Right forelimb (tissue), 1 donor: ENCODE data around the gene RPA3.

ENCODE experiments used
- DNase-seq: peaks from one replicate; pipeline ENCODE4 v3.0.0-alpha.2; 2018

Gene RPA3

DNA sequence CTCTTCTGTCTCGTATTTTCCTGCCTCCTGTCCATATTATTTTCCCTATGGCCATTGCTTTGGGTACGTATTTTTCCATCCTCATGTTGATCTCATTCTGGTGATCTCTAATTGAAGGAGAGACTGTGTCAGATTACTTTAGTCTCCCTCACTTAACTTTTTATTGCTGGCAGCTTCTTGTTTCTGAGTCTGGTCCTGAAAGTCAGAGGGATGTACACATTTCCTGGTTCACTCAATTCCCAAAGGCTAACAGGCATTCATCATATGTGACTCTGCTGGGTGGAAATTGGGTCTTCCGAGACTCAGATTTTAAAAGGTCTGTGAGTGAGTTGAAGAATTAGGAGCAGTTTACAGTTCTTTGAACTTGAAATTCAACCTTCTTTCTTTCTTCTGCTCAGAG lies 66.9 kb downstream of the RPA3 start:
- no peak for DNase-seq

DNA sequence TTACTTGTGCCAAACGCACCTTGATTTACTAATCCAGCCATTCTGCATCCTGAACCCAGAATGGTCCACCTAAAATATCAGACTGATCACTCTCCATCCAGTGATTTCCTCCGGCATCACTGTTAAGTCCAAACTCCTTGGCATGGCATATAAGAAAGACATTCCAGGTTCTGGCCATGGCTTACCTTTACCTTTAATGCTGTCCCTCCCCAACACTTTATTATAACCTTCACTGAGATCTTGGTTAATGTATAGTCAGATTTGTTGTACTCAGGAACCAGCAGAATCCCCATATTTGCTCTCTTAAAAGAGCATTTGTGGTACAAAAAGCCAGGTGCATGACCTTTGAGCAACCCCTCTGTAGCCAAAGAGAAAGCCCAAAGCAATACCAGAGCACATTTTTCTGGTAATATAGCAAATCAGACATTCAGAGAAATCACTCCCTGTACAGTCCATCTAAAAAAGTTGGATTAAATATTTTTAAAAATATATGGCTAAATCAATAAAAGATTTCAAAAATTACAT lies 67.7 kb downstream of the RPA3 start:
- DNase-seq, result no peak

DNA sequence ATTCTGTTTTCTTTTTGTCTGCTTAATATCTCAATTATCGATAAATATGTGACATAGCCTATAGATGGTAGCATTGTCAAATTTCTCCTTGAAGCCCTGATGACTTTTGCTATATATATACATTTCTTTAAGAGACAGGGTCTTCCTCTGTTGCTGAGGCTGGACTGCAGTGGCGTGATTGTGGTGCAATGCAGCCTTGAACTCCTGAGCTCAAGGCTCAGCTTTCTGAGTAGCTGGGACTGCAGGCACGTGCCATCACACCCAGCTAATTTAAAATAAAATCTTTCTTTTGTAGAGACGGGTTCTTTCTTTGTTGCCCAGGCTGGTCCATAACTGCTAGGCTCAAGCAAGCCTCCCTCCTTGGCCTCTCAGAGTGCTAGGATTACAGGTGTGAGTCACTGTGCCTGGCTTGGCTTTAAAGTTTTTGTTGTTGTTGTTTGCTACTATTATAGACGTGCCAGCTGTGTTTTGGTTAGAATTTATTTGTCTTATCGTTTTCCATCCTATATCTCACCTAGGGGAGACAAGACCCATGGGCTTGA lies 70.8 kb downstream of the RPA3 start:
- no peak for DNase-seq

DNA sequence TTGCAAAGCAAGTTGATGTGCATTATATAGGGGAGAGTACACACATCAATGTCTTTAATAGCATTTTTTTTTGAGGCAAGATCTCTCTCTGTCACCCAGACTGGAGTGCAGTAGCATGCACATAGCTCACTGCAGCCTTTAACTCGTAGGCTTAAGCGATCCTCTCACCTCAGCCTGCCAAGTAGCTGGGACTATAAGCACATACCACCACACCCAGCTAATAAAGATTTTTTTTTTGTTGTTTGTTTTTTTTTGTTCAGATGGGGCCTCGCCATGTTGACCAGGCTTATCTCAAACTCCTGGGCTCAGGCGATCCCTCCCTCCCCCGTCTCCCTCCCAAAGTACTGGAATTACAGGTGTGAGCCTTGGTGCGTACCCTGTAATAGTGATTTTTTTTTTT lies 76.3 kb downstream of the RPA3 start:
- no peak for DNase-seq

DNA sequence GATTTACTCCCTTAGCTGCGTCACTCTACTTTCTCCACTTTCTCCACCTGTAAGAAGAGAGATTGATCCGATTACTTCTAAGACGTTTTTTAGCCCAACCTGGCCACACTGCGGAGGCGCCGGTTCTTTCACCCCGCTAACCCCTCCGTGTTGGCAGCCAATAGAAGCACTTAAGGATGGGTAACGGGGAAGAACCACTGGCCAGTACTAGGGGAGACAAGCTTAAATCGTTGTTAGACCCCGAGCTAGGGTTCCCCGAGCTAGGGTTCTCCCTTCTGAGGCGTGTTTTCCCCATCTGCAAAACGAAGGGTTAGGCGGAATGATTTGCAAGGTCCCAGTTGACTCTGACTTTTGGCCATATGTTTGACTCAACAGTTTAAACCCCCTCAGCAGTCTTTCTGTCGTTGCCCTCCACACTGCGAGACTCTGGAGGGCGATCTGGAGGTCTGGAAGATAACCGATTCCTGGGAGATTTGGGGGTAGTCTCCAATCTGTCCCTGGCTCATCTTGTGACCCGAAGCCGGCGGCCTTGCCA lies 77.2 kb downstream of the RPA3 start:
- DNase-seq, result no peak

DNA sequence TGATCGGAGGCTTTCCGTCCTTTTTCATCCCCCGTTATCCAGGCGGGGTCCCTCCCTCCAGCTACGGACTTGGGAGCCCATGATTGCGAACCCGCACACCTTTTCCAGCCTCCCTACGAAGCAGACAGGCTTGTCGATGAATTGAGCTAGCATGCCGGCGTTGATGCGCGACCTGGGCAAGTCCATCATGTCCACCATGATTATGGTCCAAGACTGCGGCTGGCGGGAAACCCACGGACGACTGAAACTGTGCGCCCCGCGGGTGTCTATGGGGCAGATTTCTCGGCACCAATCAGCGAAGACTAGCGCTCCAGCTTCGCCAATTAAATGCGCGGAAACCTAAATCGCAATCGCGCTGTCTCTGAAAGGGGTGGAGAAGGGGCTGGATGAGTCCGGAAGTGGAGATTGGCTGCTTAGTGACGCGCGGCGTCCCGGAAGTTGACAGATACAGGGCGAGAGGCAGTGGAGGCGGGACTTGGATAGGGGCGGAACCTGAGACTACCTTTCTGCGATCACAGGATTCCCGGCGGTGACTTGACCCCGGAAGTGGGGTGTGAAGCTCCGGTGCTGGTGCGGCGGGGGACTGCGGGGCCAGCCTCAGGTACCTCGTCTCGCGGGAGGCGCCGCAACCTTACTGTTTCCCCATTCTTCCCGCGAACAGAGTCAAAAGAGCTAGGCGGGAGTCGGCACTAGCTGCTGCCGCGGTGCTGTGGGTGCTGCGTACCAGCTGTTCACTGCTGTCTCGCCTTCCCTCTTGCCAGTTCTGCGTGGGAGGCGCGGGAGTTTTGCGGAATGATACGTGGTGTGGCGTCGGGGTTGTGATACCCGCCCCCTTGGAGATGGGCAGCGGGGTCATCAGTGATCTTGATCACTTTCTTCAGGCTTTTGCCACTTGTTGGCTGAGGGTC lies 77.9 kb downstream of the RPA3 start, which contains the start of gene UMAD1:
Gene UMAD1, plus strand, starts transcription at position 532 of the 908 bp plus-strand sequence. CDS start 32,620 bp downstream, outside the sequence.
- peak; percentile 98 for DNase-seq

DNA sequence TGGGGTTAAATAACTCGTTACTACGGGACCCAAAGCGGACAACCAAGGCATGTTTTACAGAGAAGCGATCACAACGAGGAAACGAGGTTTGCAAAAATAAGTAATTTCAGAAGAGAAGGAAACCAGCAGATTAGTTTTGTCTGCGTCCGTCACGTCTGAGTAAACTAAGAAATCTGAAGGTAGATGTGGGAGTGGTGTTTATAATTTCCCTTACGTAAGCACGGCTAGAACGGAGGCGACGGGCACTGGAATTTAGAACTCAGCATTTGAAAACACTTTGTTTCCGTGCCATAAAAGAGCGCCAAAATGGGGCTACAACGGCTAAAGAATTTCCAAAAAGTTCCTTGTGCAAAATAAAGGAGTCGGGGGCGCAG lies 78.6 kb downstream of the RPA3 start:
- DNase-seq, result no peak

DNA sequence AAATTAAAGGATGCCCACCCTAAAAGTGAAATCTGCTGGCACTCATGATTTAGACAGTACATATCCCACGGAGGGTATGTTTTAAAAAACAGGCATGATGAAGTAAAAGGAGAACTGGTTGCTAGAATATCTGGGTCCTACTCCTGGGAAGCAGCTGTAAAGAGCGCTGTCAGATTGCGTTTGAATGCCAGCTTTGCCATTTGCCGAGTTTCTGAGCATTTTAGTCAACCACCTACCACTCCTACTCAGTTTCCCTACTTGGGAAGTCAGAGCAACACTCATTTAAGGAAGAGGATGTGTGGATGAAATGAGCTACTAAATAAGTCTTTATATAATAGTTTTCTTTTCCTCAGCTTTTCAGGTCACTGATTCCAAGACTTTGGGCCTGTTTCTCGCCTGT lies 79.0 kb downstream of the RPA3 start:
- DNase-seq, result no peak

DNA sequence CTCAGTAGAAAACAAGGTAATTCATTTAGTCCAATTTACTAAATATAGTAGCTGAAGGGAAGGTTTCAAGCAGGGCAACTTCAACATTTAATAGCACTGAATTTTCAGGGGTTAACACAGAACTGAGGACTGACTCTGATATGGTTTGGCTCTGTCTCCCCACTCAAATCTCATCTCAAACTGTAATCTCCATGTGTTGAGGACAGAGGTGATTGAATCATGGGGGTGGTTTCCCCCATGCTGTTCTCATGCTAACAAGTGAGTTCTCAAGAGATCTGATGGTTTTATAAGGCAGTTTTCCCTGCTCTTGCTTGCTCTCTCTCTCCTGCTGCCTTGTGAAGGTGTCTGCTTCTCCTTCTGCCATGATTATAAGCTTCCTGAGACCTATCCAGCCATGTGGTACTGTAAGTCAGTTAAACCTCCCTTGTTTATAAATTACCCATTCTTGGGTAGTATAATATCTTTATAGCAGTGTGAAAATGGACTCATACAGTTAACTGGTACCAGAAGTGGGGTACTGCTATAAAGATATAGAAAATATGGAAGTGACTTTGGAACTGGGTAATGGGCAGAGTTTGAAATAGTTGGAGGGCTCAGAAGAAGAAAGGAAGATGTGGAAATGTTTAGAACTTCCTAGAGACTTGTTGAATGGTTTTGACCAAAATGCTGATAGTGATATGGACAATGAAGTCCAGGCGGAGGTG lies 87.6 kb downstream of the RPA3 start:
- DNase-seq, result no peak

DNA sequence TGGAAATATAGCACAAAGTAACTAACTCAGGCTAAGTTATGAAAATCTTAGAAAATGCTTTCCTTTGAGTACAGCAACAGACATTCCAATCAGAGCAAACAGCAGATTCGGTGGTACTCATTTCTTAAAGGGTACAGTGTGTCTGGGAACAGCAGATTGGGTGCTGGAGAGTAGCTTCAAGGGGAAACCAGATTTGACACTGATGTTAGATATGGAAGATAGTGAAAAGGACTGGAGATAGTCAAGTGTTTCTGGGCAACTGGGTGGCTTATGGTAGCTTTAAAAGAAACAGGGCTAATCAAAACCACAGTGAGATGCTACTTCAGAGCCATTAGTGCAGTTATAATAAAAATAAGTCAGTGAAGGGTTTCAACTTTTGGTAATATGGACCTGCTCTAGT lies 89.9 kb downstream of the RPA3 start:
- DNase-seq, result no peak

DNA sequence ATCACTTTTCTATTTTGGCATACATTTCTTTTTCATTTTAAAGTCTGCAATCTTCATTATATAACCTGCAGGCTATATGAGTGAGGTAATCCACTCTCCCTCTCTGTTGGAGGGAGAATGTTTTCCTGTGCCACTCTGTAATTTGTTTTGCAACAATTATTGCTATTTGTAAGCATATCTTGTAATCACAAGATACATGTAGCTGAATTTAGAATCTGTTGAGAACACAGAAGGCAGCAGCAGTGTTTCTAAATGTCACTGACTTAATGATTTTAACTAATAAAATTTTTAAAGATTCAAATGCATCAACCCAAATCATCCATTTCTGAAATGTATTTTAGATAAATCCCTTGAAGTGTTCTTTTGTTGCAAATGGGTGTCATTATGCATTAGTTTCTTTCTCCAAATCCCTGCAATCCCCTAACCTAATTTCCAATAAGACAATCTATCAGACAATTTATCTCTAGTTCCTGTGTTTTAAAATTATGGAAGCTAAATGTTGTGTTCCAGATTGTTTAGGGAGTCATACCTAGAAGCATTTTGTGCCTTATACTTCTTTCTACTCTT lies 97.7 kb downstream of the RPA3 start:
- no peak for DNase-seq

DNA sequence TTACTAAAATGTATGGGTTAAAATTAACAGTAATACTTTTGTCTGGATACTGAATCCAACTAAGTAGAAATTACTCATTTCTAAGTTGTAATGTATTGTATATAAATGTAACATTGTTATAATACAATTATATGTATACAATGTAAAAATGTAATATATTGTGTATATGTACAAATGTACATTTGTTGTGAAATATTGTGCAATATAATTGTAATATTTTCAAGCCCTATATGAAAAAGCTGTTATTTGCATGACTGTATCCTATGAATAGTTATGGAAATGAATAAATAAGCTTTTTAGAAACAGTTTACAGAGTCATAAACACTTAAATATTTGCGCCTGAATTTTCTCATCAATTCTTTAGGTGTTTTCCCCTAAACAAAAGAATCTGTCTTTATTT lies 98.2 kb downstream of the RPA3 start:
- DNase-seq, result no peak

DNA sequence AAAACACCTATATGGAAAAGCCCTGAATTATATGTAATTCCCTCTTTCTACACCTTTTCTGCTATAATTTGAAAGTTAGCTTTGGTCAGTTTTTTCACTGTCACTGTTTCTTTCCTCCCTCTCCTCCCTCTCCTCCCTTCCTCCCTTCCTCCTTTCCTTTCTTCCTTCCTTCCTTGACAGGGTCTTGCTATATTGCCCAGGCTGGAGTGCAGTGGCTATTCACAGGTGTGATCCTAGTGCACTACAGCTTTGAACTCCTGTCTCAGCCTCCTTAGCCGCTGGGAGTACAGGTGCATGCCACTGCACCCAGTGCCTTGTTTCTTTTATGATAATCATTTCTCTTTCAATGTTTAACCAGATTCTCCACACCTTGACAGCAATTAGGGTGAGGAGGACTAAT lies 100.0 kb downstream of the RPA3 start:
- no peak for DNase-seq

DNA sequence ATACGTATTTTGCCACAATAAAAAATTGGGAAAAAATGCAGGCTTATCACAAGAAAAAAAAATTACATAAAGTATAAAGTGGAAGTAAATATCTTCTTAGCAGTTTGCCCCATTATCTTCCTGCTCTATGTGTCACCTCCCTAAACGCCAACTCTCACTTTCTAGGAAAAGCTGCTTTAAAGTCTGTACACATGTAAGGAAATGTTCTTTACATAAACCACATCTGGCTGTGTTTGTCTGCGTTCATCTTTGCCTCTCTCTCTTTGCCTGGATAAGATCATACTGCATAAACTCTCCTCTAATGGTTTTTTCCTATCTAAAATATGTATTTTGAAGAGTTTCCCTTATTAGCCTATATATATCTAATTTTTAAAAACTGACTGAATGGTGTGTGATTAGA lies 100.9 kb downstream of the RPA3 start:
- DNase-seq, result no peak

DNA sequence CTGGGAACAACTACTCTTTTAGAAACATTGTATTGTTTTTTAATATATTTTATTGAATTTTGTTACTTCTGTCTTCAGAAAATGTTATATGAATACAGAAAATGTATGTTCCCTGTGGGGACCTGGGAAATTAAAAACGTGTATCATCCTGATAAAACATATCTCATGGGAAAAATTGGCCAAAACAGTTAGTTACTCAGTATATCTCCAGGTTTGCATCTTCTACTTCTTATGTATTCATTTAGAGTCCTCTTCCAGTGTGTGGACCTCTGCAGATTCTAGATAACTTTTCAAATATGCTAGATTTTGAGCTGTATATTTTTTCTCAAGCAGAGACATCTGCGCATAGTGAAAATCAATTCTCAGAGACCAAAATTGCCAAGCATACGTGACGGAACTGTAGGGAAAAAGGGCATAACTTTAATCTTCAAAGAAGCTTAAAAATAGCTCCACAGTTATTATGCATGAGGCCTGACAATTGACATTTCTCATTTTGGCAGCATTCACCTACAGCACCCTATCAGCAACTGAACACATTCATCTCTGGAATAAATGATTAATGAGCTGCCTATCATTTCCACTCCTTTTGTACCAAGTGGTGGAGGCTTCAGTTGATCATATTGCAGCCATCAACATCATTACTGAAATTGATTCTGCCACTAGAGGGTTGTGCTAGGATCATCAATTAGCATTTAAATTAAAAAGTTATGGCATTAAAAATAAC lies 104.2 kb downstream of the RPA3 start:
- DNase-seq, result no peak

DNA sequence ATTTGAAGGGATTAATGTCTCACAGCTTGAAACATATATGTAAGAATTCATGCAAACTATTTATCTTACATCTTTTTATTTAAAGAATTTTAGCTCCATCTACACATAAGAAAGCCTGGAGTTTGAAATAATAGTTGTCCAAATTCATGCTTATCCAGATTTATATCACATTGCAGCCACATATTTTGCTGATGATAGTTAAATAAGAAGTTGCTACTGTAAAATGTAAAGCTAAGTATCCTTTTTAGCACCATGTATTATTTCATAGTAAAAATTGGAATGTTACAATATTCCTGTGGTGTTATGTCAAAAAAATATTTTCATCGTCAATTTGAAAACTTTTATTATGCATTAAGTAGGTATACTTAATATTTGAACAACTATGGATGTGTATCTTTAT lies 105.2 kb downstream of the RPA3 start:
- DNase-seq, result no peak

DNA sequence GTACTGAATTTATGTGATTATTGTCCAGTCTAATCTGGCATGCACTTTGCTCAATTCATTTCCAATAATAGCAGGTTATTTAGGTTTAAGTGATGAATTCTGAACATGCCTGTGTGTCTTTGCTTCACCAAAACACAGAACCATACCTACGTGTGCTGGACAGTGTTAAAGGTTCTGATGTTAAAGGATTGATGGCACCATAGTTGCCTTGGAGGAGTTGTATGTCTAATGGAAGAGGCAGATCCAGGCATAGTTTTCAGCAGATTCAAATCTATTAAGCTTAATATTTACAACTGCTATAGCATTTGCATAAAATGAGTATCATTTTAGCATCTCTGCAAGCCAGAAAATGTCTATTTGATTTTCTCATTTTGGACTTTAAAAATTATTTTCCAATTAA lies 105.9 kb downstream of the RPA3 start:
- no peak for DNase-seq

DNA sequence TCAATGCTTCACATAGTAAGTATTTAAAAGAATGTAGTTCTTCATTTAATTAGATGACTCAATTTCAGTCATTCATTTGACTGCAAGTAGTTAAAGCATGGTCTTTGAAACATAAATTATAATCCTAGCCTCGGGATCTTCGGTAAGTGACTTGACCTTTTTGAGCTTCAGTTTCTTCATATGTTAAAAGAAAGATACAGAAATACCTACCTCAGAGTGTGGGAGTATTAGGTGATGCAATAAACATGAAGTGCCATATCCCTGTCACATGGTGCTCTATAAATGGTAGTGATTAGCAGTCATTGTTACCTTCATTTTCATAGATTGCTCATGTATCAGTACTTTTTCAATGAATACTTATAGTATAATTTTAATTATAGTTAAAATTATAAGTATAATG lies 109.1 kb downstream of the RPA3 start:
- DNase-seq, result no peak

DNA sequence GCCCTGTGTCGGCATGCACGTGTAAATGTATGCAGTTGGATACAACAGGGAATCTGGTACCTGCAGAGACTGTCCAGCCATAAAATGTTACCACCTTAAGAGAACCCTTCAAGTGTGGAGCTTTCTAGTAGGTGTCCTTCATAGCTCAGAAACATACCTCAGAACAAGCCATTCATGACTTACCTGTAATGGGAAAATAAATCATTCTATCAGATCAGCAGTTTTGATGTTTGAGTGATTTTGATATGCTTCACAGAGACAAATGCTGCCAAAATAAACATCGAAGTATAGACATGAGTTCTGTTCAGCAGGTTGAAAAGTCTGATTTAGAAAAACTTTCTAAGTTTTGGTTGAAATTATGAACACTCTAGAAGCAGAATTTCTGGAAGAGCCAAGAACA lies 111.4 kb downstream of the RPA3 start:
- no peak for DNase-seq

DNA sequence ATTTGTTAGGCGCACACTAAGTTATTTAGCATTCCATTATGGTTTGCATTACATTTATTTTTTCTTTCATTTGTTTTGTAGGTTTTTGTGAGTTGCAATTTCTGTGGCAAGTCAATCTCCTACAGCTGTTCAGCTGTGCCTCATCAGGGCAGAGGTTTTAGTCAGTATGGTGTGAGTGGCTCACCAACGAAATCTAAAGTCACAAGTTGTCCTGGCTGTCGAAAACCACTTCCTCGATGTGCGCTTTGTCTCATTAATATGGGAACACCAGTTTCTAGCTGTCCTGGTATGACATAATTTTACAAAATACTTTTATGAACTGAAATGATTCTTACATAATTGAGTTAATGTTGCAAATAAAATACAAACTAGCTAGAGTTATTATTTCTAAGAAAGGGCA lies 122.2 kb downstream of the RPA3 start:
- no peak for DNase-seq

DNA sequence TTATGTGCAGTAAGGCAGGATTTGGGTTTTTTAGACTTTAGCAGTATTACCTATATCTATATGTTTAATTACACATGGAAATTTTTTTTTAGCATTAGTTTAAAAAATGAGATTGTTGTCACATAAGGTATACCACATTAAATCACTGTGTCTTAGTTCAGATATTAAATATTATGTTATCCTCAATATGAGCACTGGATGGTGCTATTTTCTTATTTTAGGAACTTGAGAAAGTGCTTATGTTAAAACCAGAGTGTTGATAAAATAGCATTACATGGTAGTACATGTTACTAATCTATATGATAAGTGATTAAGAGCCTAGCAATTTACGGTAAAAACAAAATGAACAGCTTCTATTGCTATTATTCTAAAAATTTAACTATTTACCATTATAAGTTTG lies 123.0 kb downstream of the RPA3 start:
- DNase-seq, result no peak
